Left hindlimb (tissue), 1 donor: ENCODE measurements around the gene OTUD3.
"Not testable (repeated sequence)": the region's sequence is repeated elsewhere in the genome, so short reads cannot be mapped to it uniquely, and the experiment has no call there.

Experiments
- DNase-seq: peaks from one replicate; pipeline ENCODE4 v3.0.0-alpha.2; 2018

Gene OTUD3

GRCh38 chr1:19869929-19870328, 12.3 kb upstream of the OTUD3 start:
- no peak for DNase-seq

GRCh38 chr1:19872190-19872589, 10.0 kb upstream of the OTUD3 start:
- no peak for DNase-seq

DNA sequence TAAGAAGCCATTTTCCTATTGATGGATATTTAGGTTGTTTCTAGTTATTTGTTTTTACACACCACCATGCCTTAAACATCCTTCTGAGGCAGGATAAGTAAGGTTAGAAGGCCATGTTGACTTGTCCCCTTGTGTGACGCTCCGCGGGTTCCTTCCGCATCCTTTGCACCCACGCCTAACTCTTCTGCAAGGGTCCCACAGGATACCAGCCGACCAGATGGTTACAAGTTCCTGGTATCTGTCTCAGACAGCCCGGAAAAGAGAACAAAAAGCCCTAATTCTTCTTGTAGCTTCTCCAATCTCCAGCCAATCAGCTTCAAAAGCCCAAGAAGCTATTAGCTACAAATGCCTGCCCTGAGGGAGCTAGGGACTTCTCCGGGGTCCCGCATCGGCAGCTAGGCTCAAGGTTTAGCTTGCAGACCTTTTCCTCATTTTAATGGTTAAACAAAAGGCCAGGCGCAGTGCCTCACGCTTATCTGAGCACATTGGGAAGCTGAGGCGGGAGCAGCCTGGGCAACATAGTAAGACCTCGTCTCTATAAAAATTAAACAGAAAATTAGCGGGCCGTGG, 4.9 kb upstream of the OTUD3 start:
- no peak for DNase-seq

DNA sequence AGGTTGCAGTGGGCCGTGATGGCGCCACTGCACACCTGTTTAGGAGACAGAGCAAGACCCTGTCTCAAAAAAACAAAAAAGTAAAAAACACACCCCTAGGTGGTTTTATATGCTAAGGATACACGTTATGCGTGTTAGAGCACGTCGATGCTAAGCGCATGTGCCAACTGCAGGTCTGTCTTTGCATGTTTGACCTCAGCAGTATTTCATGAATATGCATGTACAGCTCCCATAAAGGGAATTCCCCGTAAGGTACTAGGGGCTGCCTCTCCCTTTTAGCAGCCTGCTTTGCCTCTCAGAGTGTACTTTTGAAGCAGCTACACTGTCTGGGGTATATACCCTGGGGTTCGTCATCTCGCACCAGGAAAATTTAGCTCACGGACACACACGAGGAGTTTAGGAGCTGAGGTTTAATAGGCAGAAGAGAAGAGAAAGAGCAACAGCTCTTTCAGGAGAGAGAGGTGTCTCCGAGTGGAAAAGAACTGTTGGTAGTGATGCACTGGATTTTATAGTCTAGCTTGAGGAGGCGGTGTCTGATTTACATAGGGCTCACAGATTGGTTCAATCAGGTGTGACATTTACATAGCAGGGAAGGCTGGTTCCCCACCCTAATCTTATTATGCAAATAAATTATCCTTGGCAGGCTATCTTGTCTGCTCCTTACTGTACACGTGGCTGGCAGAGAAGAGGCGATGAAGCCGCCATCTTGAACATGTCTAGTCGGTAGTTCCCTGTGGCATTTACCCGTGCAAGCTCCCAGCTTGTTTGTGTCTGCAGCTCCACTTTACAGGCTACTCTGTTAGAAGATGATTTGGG, 4.2 kb upstream of the OTUD3 start:
- DNase-seq = no peak

DNA sequence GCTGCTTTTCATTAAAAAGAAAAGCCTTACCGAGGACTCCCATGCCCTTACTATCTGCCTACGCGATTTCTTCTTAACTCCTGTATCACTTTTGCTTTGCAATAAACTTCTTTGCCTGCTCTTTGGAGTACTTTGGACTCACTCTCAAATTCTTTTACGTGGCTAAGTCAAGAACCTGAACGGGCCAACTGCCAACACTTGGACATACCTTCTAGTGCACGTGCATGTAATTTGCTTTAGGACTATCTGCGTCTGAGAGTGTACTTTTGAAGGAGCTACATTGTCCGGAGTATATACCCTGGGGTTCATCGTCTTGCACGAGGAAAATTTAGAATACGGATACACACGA, 3.6 kb upstream of the OTUD3 start:
- no peak for DNase-seq

DNA sequence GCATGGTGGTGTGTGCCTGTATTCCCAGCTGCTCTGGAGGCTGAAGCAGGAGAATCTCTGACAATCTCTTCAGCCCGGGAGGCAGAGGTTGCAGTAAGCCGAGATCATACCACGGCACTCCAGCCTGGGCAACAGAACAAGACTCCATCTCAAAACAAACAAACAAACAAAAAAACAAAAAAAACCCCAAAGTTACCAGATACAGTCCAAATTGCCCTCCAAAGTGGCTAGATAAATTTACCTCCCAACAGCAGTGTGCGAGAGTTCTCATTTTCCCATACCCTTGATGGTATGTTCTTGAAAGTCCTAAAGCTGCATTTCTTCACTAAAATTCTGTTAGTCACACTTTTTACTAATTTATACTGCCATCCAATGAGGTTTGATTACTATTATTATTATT, 3.0 kb upstream of the OTUD3 start:
- DNase-seq = no peak

- no peak for DNase-seq
These were observed 2.5 kb upstream of the OTUD3 start for GRCh38 chr1:19879661-19880060.

DNA sequence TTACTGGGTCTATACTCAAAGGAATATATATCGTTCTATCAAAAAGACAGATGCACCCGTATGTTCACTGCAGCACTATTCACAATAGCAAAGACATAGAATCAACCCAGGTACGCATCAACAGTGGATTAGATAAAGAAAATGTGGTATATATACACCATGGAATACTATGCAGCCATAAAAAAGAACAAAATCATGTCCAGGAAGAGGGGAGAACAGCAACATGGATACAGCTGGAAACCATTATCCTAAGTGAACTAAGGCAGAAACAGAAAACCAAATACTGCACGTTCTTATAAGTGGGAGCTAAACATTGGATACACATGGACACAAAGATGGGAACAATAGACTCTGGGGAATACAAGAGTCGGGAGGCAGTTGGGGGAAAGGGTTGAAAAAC, 1.4 kb upstream of the OTUD3 start:
- not testable (repeated sequence) for DNase-seq

GRCh38 chr1:19884312-19884711, 2.1 kb downstream of the OTUD3 start:
- no peak for DNase-seq

DNA sequence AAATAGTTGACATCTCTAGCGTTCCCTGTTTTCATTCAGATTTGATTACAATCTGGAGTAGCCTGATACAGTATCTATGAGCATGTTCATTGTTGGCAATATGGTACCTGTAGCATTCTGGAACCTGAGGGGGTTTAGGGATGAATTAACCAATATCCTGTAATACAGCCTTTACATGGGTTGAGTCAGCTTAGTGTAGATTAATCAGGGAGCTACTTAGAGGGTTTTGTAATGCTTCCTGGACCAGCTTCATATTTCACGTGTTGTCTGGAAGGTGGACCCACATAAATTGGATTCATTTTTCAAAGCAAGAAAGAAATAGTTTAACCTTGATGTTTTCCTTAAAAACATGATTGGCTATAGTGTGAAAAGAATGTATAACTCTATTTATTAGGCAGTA, 3.6 kb downstream of the OTUD3 start:
- DNase-seq = no peak

DNA sequence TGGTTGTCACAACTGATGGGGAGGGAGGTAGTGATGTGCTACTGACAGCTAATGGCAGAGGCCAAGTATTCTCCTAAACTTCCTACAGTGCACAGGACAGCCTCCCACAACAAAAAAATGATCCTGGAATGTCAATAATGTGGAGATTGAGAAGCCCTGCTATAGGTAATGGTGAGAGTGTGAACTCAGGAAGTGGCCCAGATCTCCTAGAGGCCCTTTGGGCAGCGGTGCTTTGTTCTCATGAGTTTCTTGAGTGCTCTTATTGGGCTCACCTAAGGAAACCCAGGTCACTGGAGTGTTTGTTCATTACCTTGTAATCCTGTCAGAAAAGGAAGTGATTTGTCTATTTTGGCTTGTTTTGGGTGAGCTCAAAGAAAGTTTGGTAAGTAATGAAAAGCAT, 5.9 kb downstream of the OTUD3 start:
- DNase-seq = no peak

DNA sequence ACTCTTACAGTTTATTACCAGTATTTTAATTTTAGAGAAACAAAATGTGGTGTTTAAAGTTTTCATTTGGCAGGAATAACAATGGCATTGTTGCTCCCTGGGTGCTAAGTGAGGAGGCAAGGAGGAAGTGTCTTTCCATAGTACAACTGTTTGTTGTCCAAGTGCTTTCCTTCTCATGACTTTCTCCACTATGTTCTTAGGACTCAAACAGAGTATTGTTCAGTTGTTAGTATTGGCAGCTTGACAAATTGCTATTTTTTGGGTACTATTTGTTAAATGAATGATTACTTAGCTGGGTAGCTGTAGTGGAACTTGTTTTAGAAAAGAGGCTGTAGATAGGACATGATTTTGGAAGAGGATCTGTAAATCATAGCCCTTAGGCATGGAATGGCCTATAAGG, 7.5 kb downstream of the OTUD3 start:
- DNase-seq = no peak

DNA sequence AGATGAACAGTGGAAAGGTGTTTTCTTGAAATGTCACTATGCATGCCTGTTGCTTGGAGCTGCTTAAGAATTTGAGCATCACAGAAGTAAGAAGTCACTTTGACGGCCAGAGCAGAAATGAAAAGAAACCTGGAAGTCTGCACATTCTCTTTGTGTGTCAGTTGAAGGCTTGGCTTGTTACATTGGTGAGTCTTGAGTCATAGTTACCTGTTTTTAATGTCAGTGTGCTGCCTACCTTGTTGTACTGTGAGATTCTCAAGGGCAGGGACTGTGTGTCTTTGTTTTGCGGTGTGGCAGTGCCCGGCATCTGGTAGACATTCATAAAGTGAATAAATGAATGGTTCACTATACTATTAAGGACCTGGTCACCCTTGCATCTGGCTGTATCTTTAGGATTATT, 9.9 kb downstream of the OTUD3 start:
- DNase-seq = no peak

GRCh38 chr1:19892628-19893168, 10.5 kb downstream of the OTUD3 start:
- no peak for DNase-seq

GRCh38 chr1:19893687-19894086, 11.5 kb downstream of the OTUD3 start:
- no peak for DNase-seq

GRCh38 chr1:19894218-19894617, 12.0 kb downstream of the OTUD3 start:
- DNase-seq = no peak

DNA sequence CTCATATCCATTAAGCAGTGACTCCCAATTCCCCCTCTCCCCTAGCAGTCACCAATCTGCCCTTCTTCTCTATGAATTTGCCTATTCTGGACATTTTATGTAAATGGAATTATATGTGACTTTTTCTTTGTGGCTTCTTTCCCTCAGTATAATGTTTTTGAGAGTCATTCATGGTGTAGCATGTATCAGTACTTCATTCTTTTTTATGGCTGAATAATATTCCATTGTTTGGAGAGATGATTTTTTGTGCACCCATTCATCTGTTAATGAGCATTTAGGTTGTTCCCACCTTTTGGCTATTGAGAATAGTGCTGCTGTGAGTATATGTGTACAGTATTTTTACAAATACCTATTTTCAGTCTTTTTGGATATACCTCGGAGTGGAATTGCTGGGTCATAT, 19.5 kb downstream of the OTUD3 start:
- DNase-seq = no peak

GRCh38 chr1:19903621-19904020, 21.4 kb downstream of the OTUD3 start:
- DNase-seq = no peak

GRCh38 chr1:19907456-19907855, 25.3 kb downstream of the OTUD3 start:
- no peak for DNase-seq

GRCh38 chr1:19909392-19909791, 27.2 kb downstream of the OTUD3 start:
- DNase-seq = no peak

- DNase-seq = no peak
These were observed 27.8 kb downstream of the OTUD3 start for GRCh38 chr1:19909971-19910370.

- DNase-seq = no peak
These were observed 28.5 kb downstream of the OTUD3 start for GRCh38 chr1:19910650-19911049.

DNA sequence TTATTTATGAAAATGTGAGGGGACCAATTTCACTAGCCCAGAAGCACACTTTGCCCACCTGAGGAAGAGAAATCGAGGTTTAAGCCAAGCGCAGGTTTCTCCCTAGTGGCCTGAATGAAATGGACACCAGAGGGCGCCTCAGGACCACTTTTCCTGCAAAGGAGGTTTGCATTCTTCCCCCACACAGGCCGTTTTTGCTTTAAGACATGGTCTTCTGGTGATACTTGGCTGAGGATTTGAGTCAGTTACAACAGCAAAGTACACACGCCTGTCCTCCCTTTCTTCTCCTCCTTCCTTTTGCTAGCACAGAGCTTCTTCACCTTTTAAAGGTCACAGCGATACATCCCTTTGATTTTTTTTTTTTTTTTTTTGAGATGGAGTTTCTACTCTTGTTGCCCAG, 35.9 kb downstream of the OTUD3 start:
- peak; percentile 75 for DNase-seq

DNA sequence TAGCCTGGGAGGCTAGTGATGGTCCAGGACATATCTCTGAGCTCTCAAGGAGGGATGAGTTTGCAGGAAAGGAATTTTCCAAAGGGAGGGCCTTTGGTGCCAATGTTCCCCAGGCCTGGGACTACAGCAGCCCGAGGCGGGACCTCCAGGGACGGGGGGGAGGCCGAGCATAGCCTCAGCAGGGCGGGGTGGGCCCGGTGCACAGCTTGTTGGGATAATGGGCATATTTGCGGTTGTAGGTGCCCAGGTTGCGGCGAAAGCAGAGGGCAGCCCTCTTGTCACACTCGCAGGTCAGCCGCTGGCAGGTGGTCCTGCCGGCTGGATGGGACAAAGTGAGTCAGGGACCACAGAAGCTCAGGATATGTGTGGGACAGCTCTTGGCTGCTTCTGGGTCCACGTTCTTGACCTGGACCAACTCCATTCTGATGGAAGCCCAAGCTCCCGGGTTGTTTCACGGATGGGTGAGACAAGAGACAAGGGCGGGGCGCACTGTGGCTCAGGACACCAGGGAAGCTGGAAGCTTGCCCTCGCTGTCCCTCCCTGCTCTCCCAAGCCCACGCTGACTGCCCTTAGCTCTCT, 38.0 kb downstream of the OTUD3 start:
- no peak for DNase-seq
